HEK293 (cell line): ENCODE measurements around the gene UQCR11.

Experiments used
- EGR2 ChIP-seq: fragments of 450-650 bp; formaldehyde crosslinking; IDR thresholded peaks from 2 replicates; pipeline ENCODE4 v1.5.1; 2016; ENCODE audit warnings: low read depth, missing biosample characterization, missing genetic modification characterization
- HOXC10 ChIP-seq: sonication (generic); formaldehyde crosslinking; IDR thresholded peaks from 2 replicates; pipeline ENCODE4 v1.8.1; 2023; ENCODE audit warnings: mild to moderate bottlenecking, missing genetic modification reagents
- IKZF3 ChIP-seq: fragments of 450-650 bp; IDR thresholded peaks from 2 replicates; pipeline ENCODE4 v1.5.0; 2018; ENCODE audit warnings: missing biosample characterization, mild to moderate bottlenecking, missing genetic modification characterization, moderate library complexity
- KLF1 ChIP-seq: fragments of 450-650 bp; formaldehyde crosslinking; IDR thresholded peaks from 2 replicates; pipeline ENCODE4 v1.5.1; 2016; ENCODE audit warnings: missing biosample characterization, missing genetic modification characterization
- MYNN ChIP-seq: fragments of 450-650 bp; formaldehyde crosslinking; IDR thresholded peaks from 2 replicates; pipeline ENCODE4 v1.5.1; 2016; ENCODE audit warnings: missing biosample characterization, missing genetic modification characterization, borderline replicate concordance
- OVOL3 ChIP-seq: fragments of 450-650 bp; formaldehyde crosslinking; IDR thresholded peaks from 2 replicates; pipeline ENCODE4 v1.5.1; 2016; ENCODE audit warnings: missing biosample characterization, missing genetic modification characterization
- REST ChIP-seq: fragments of 450-650 bp; formaldehyde crosslinking; IDR thresholded peaks from 2 replicates; pipeline ENCODE4 v1.5.1; 2016; ENCODE audit warnings: missing biosample characterization, missing genetic modification characterization
- SCRT2 ChIP-seq: fragments of 450-650 bp; formaldehyde crosslinking; IDR thresholded peaks from 2 replicates; pipeline ENCODE4 v1.5.1; 2016; ENCODE audit warnings: missing biosample characterization, missing genetic modification characterization
- SP7 ChIP-seq: fragments of 450-650 bp; formaldehyde crosslinking; IDR thresholded peaks from 2 replicates; pipeline ENCODE4 v1.5.1; 2016; ENCODE audit warnings: missing biosample characterization, missing genetic modification characterization
- YY1 ChIP-seq: fragments of 450-650 bp; formaldehyde crosslinking; IDR thresholded peaks from 2 replicates; pipeline ENCODE4 v1.5.1; 2018; ENCODE audit warnings: missing biosample characterization, missing genetic modification characterization
- ZBTB21 ChIP-seq: fragments of 450-650 bp; formaldehyde crosslinking; IDR thresholded peaks from 2 replicates; pipeline ENCODE4 v1.5.1; 2017; ENCODE audit warnings: missing biosample characterization, missing genetic modification characterization
- ZBTB26 ChIP-seq: fragments of 450-650 bp; formaldehyde crosslinking; optimal IDR thresholded peaks from 2 replicates; pipeline ENCODE3; 2016; ENCODE audit warnings: missing biosample characterization, mild to moderate bottlenecking, missing genetic modification characterization
- ZBTB44 ChIP-seq: fragments of 450-650 bp; IDR thresholded peaks from 2 replicates; pipeline ENCODE4 v1.5.1; 2018; ENCODE audit warnings: missing biosample characterization, mild to moderate bottlenecking, missing genetic modification characterization
- ZBTB49 ChIP-seq: fragments of 450-650 bp; formaldehyde crosslinking; IDR thresholded peaks from 2 replicates; pipeline ENCODE4 v1.5.1; 2016; ENCODE audit warnings: missing biosample characterization, missing genetic modification characterization, low read depth
- ZFHX2 ChIP-seq: fragments of 450-650 bp; formaldehyde crosslinking; conservative IDR thresholded peaks from 2 replicates; pipeline ENCODE4 v1.5.1; 2016; ENCODE audit warnings: missing biosample characterization, missing genetic modification characterization
- ZNF132 ChIP-seq: fragments of 450-650 bp; formaldehyde crosslinking; IDR thresholded peaks from 2 replicates; pipeline ENCODE4 v1.5.1; 2017; ENCODE audit warnings: missing biosample characterization, missing genetic modification characterization, borderline replicate concordance
- ZNF175 ChIP-seq: fragments of 450-650 bp; formaldehyde crosslinking; IDR thresholded peaks from 2 replicates; pipeline ENCODE4 v1.5.1; 2016; ENCODE audit warnings: missing biosample characterization, missing genetic modification characterization
- ZNF18 ChIP-seq: fragments of 450-650 bp; formaldehyde crosslinking; IDR thresholded peaks from 2 replicates; pipeline ENCODE4 v1.5.1; 2016; ENCODE audit warnings: missing biosample characterization, missing genetic modification characterization
- ZNF2 ChIP-seq: fragments of 450-650 bp; formaldehyde crosslinking; IDR thresholded peaks from 2 replicates; pipeline ENCODE4 v1.5.1; 2016; ENCODE audit warnings: missing biosample characterization, missing genetic modification characterization
- ZNF362 ChIP-seq: fragments of 450-650 bp; formaldehyde crosslinking; IDR thresholded peaks from 2 replicates; pipeline ENCODE4 v1.5.1; 2016; ENCODE audit warnings: missing biosample characterization, missing genetic modification characterization
- ZNF48 ChIP-seq: fragments of 450-650 bp; formaldehyde crosslinking; IDR thresholded peaks from 2 replicates; pipeline ENCODE4 v1.5.1; 2016; ENCODE audit warnings: missing biosample characterization, missing genetic modification characterization
- ZNF580 ChIP-seq: fragments of 450-650 bp; formaldehyde crosslinking; IDR thresholded peaks from 2 replicates; pipeline ENCODE4 v1.5.1; 2016; ENCODE audit warnings: missing biosample characterization, missing genetic modification characterization
- ZNF600 ChIP-seq: fragments of 450-650 bp; formaldehyde crosslinking; IDR thresholded peaks from 2 replicates; pipeline ENCODE4 v1.5.1; 2016; ENCODE audit warnings: missing biosample characterization, missing genetic modification characterization
- ZNF624 ChIP-seq: fragments of 450-650 bp; formaldehyde crosslinking; IDR thresholded peaks from 2 replicates; pipeline ENCODE4 v1.5.1; 2017; ENCODE audit warnings: missing biosample characterization, missing genetic modification characterization
- ZNF658 ChIP-seq: fragments of 450-650 bp; formaldehyde crosslinking; IDR thresholded peaks from 2 replicates; pipeline ENCODE4; 2016; ENCODE audit warnings: missing biosample characterization, missing genetic modification characterization
- ZNF677 ChIP-seq: fragments of 450-650 bp; IDR thresholded peaks from 2 replicates; pipeline ENCODE4 v1.5.0; 2018; ENCODE audit warnings: missing biosample characterization, mild to moderate bottlenecking, missing genetic modification characterization, moderate library complexity
- ZNF777 ChIP-seq: fragments of 450-650 bp; formaldehyde crosslinking; IDR thresholded peaks from 2 replicates; pipeline ENCODE4 v1.5.1; 2017; ENCODE audit warnings: missing biosample characterization, missing genetic modification characterization, borderline replicate concordance
- ZNF830 ChIP-seq: fragments of 450-650 bp; IDR thresholded peaks from 2 replicates; pipeline ENCODE4 v1.5.0; 2018; ENCODE audit warnings: missing biosample characterization, missing genetic modification characterization, low read depth, mild to moderate bottlenecking, moderate library complexity
- ZSCAN23 ChIP-seq: fragments of 450-650 bp; formaldehyde crosslinking; IDR thresholded peaks from 2 replicates; pipeline ENCODE4 v1.5.1; 2016; ENCODE audit warnings: missing biosample characterization, missing genetic modification characterization

The UQCR11 gene

GRCh38 chr19:1592024-1592754, 13.1 kb downstream of the UQCR11 start (continued):
- TF ChIP-seq REST: 0 out of 2 replicates have a peak, but pooled peaks have one; percentile 14
- TF ChIP-seq ZNF2 (tag by site-specific recombination): peak; percentile 37; the same call in 1 of the 2 replicates
- TF ChIP-seq ZBTB44 (tag by site-specific recombination): no peak
- TF ChIP-seq ZNF600 (tag by site-specific recombination): no peak
- TF ChIP-seq ZSCAN23 (tag by site-specific recombination): no peak
- TF ChIP-seq ZNF624 (tag by site-specific recombination): no peak
- no peak for TF ChIP-seq ZNF48
- no peak for TF ChIP-seq KLF1 (tag by site-specific recombination)
- no peak for TF ChIP-seq MYNN (tag by site-specific recombination)
- TF ChIP-seq ZNF658 (tag by site-specific recombination): no peak
- no peak for TF ChIP-seq ZNF18 (tag by site-specific recombination)
- no peak for TF ChIP-seq ZBTB21
- no peak for TF ChIP-seq SCRT2
- TF ChIP-seq ZNF175: no peak
- no peak for TF ChIP-seq ZNF777 (tag by site-specific recombination)
- TF ChIP-seq ZNF580 (tag by site-specific recombination): no peak
- no peak for TF ChIP-seq ZBTB49 (tag by site-specific recombination)
- TF ChIP-seq IKZF3 (tag by site-specific recombination): 0 out of 2 replicates have a peak, but pooled peaks have one; percentile 31
- no peak for TF ChIP-seq EGR2 (tag by site-specific recombination)
- peak; percentile 63 for TF ChIP-seq SP7 (tag by site-specific recombination)
- no peak for TF ChIP-seq HOXC10 (CRISPR knock-in tag)
- TF ChIP-seq ZNF132 (tag by site-specific recombination): no peak
- peak; percentile 77 for TF ChIP-seq ZBTB26
- TF ChIP-seq ZFHX2 (tag by site-specific recombination): no peak
- TF ChIP-seq OVOL3 (tag by site-specific recombination): no peak
- TF ChIP-seq YY1 (tag by site-specific recombination): peak; percentile 62; the same call in 1 of the 2 replicates
- TF ChIP-seq ZNF830: no peak
- 0 out of 2 replicates have a peak, but pooled peaks have one; percentile 9 for TF ChIP-seq ZNF677 (tag by site-specific recombination)
- no peak for TF ChIP-seq ZNF362 (tag by site-specific recombination)
